ENCODE measurements around the gene TESK2. TPM values are rescaled to one million over a fixed set of nuclear protein-coding genes. Genes with fewer than 3 reads are reported as not detected.

The TESK2 gene
- total RNA-seq, 2 experiments from 2014 or later = 3.3 to 3.5 TPM

DNA sequence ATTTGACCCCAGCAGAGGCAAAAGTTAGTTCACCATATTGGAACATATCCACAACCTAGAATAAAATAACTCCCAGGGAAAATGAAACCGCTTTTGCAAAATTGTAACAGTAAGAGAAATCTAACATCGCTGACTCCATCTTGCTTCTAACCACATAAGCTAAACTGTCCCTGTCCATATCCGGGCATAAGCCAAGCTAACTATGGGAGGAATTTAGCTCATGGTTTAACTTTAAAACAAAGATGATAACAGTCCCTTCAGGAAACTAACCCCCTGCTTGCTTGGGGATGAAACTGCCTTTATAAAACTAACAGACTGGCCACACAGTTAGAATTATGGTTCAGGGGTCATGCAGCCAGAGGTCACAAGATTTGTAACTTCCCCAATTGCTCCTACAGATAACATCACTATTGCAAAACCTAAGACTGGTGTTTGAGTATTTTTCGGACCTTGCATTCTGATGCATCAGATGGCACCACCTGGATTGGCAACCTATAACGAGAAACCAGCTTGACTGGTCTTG is 46.3 kb downstream of the TESK2 start:
- DNase-seq (no peak), ATAC-seq (no peak)
- ChIA-PET CTCF (interaction anchor here (2.3 kb wide), 1 partner anchor 84 kb away, joined by 9 read pairs; no protein-coding TSS in a partner anchor), POLR2A (no interaction called here)
- Mint-ChIP-seq H3K36me3 (ENCODE audit: low read depth) (no peaks in the 10 kb centered on the region), H3K4me1 (ENCODE audit: low read depth) (no peaks in the 10 kb centered on the region), H3K27ac (no peak overlapping the region), H3K4me3 (no peak overlapping the region), H3K27me3 (ENCODE audit: low read depth) (no peaks in the 10 kb centered on the region), H3K9me3 (ENCODE audit: insufficient read depth) (no peaks in the 10 kb centered on the region)

DNA sequence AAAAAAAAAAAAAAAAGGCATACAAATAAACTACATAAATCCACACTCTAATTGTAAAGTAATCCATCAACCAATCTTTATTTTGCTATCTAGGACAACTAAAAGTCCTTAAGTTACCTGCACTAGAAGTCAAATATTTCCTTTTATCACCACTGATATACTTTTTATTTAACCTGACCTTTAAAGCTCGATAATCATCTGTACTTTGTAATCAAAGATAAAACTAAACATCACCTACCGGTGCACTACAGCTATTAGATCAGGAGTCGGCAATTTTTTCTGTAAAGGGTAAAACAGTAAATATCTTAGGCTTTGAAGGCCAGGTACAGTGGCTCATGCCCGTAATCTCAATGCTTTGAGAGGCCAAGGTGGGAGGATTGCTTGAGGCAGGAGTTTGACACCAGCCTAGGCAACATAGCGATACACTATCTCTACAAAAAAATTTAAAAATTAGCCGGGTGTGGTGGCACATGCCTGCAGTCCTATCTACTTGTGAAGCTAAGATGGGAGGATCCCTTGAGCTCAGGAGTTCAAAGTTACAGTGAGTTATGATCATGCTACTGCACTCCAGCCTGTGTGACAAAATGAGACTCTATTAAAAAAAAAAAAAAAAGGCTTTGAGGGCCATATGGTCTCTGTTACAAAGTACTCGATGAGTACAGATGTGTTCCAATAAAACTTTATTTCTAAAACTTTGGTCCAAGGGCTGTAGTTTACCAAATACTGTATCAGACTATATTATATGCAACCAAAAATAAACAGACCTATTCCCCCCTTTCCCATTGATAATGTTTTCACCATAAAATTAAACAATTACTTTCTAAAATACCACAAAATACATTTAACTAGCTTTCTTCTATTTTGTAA is 47.1 kb downstream of the TESK2 start:
- Mint-ChIP-seq H3K36me3 (ENCODE audit: low read depth) (no peaks in the 10 kb centered on the region), H3K27me3 (ENCODE audit: low read depth) (no peaks in the 10 kb centered on the region), H3K9me3 (ENCODE audit: insufficient read depth) (no peaks in the 10 kb centered on the region), H3K4me1 (ENCODE audit: low read depth) (no peaks in the 10 kb centered on the region), H3K4me3 (no peak overlapping the region), H3K27ac (no peak overlapping the region)
- CTCF ChIA-PET = no interaction called here
- ATAC-seq (no peak), DNase-seq (no peak)
- POLR2A ChIA-PET = no interaction called here

DNA sequence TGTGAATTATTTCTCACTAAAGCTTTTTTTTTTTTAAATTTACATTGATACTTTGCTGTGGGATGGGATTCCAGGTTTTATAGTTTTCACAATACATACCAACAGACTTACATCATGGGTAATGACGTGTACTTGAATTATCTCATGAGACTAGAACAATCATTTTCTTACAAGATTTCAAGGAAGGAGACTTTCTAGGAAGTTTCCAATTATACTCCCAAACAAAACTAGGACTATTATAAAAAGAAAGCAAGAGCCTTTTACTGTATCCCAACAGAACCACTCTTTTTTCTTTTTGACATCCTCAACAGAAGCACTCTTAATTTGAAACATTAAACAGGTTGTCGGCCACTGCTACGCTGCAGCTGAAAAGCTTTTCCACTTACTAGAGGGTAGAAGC is 48.7 kb downstream of the TESK2 start:
- no peak for DNase-seq
- CTCF ChIA-PET = no interaction called here
- Mint-ChIP-seq H3K4me1 (ENCODE audit: low read depth) (no peaks in the 10 kb centered on the region), H3K27ac (no peak overlapping the region), H3K9me3 (ENCODE audit: insufficient read depth) (no peaks in the 10 kb centered on the region), H3K36me3 (ENCODE audit: low read depth) (no peaks in the 10 kb centered on the region), H3K4me3 (no peak overlapping the region), H3K27me3 (ENCODE audit: low read depth) (no peaks in the 10 kb centered on the region)
- POLR2A ChIA-PET = no interaction called here
- ATAC-seq = no peak

DNA sequence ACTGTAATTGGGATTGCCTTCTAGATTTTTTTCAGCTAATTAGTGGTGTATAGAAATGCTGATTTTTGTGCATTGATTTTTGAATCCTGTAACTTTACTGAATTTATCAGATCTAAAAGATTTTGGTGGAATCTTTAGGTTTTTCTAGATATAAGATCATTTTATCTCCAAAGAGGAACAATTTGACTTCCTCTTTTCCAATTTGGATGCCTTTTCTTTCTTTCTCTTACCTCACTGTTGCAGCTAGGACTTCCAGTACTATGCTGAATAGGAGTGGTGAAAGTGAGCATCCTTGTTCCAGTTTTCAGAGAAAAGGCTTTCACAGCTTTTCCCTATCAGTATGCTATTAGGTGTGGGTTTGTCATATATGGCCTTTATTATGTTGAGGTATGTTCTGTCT is 53.6 kb downstream of the TESK2 start:
- Mint-ChIP-seq H3K4me1 (ENCODE audit: low read depth) (no peaks in the 10 kb centered on the region), H3K4me3 (no peak overlapping the region), H3K36me3 (ENCODE audit: low read depth) (no peaks in the 10 kb centered on the region), H3K27me3 (ENCODE audit: low read depth) (no peaks in the 10 kb centered on the region), H3K27ac (no peak overlapping the region), H3K9me3 (ENCODE audit: insufficient read depth) (no peaks in the 10 kb centered on the region)
- ChIA-PET POLR2A (no interaction called here), CTCF (no interaction called here)
- DNase-seq = no peak
- ATAC-seq = no peak

DNA sequence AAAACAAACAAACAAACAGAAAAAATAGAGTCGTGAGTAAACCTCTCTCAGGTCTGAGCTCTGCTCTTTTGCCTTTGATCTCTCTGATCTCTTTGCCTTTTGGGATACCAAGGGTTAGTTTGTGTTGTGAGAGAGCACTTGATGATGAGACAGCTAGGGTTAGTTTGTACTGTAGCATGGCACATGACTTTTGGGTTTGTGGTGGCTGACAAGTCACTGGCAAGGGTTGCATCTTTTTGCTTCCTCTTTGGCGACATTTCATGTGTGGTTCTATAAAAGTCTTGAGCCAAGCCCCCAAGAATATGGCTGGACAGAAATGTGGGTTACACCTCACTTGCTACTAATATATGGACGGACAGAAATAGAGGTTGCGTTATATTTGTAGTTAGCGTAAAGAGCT is 60.5 kb downstream of the TESK2 start:
- Mint-ChIP-seq H3K27me3 (ENCODE audit: low read depth) (no peaks in the 10 kb centered on the region), H3K4me1 (ENCODE audit: low read depth) (no peaks in the 10 kb centered on the region), H3K9me3 (ENCODE audit: insufficient read depth) (no peaks in the 10 kb centered on the region), H3K36me3 (ENCODE audit: low read depth) (no peaks in the 10 kb centered on the region), H3K4me3 (no peak overlapping the region), H3K27ac (no peak overlapping the region)
- ChIA-PET CTCF (interaction anchor here (1.3 kb wide), 1 partner anchor 63 kb away, joined by 5 read pairs; no protein-coding TSS in a partner anchor), POLR2A (no interaction called here)
- no peak for DNase-seq
- ATAC-seq = no peak

DNA sequence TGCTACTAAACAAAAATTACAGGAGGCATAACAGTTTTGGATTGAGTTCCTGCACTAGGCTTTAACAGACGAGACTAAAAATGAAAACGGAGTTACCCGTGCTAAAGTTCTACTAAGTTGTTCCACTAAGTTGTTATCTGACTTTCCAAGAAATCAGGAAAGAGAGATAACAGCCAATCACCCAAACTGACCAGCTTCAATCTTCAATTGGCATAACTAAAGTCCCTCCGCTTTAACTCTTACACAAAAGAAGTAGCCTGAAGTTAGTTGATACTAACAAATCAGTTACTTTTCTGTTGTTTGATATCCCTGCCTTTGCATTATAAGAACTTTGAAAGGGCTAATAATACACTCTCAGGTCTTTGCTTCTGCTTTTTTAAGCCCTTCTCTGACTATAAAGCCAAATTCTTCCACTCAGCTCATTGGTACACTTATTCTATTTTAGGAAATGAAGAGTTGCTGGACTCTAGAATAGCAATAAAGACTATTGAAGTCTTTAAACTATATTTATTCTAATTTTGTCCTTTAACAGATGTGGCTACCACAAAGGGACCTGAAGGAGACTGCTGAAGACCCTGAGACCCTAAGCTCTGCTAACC is 61.3 kb downstream of the TESK2 start:
- Mint-ChIP-seq H3K27ac (no peak overlapping the region), H3K36me3 (ENCODE audit: low read depth) (no peaks in the 10 kb centered on the region), H3K27me3 (ENCODE audit: low read depth) (no peaks in the 10 kb centered on the region), H3K9me3 (ENCODE audit: insufficient read depth) (no peaks in the 10 kb centered on the region), H3K4me3 (no peak overlapping the region), H3K4me1 (ENCODE audit: low read depth) (no peaks in the 10 kb centered on the region)
- no peak for ATAC-seq
- no peak for DNase-seq
- ChIA-PET POLR2A (interaction anchor here (0.6 kb wide), 1 partner anchor 22 kb away, joined by 3 read pairs; no protein-coding TSS in a partner anchor), CTCF (interaction anchor here (1.3 kb wide), 1 partner anchor 64 kb away, joined by 5 read pairs; no protein-coding TSS in a partner anchor)

DNA sequence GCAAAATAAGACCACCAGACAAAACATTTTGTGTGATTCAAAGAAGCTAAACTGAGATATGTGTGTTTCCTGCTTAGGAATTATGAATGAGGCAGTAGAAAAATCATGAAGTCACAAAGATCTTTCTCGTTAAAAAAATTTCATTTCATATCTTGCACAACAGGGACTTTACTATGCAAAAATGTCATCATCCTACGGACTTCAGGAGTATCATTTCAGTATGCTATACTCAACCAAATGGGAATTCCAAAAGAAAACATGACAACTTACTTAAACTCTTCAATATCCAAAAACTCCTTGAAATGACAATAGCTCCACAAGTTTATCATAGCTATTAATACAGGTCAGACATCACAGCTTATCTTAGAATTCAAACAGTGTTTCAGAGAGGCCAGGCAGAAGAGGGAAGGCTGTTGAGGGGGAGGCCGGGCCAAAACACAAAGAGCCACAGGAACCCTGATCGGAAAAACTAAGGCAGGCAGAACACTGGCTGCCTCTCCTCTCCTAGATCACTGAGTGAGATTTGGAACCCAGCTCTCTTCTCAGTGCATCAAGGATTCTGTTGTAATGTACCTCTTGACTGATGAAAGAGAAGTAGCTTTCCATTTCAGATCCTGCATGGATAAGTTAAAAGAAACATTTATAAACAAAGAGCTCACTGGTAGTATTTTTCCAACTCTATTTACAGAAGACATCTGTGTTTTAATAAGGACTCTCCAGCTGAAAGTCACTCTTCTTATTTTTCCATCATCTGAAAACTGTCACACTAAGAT is 66.9 kb downstream of the TESK2 start:
- ATAC-seq = no peak
- POLR2A ChIA-PET = no interaction called here

DNA sequence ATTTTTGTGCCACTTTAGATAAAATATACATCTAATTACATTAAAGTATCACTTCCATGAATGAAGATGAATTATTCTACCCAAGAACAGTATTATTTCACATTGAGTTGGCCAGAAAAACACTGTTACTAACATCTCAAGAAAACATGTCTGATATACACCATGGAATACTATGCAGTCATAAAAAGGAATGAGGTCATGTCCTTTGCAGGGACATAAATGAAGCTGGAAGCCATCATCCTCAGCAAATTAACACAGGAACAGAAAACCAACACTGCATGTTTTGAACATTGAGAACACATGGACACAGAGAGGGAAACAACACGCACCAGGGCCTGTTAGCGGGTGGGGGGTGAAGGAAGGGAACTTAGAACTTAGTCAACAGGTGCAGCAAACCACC is 69.0 kb downstream of the TESK2 start:
- CTCF ChIA-PET = no interaction called here
- H3K4me1 Mint-ChIP-seq (ENCODE audit: low read depth) = peaks cover 2% of the 10 kb centered on the region

More for the DNA sequence above, 66.9 kb downstream of the TESK2 start:
- no peaks in the 10 kb centered on the region for H3K4me1 Mint-ChIP-seq (ENCODE audit: low read depth)
- no peak overlapping the region for H3K27ac Mint-ChIP-seq
- H3K36me3 Mint-ChIP-seq (ENCODE audit: low read depth) = peaks cover 3% of the 10 kb centered on the region
- CTCF ChIA-PET = no interaction called here
- no peak for DNase-seq
- H3K9me3 Mint-ChIP-seq (ENCODE audit: insufficient read depth) = no peaks in the 10 kb centered on the region
- H3K27me3 Mint-ChIP-seq (ENCODE audit: low read depth) = no peaks in the 10 kb centered on the region
- H3K4me3 Mint-ChIP-seq = no peak overlapping the region

DNA sequence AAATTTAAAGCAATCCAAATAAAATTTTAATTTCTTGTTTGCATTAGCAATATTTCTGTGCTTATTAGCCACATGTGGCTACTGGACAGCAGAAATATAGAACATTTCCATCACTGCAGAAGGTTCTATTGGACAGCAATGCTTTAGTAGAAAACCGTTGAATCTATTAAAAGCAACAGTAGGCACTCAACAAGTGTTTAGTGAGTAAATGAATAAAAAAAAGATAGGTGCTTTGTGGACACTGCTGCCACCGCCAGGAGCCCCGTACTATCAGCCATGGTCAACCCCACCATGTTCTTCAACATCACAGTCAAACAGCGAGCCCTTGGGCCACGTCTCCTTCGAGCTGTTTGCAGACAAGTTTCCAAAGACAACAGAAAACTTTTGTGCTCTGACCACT is 76.2 kb downstream of the TESK2 start:
- DNase-seq = no peak
- peaks cover 6% of the 10 kb centered on the region for H3K4me1 Mint-ChIP-seq (ENCODE audit: low read depth)
- H3K36me3 Mint-ChIP-seq (ENCODE audit: low read depth) = no peaks in the 10 kb centered on the region
- H3K9me3 Mint-ChIP-seq (ENCODE audit: insufficient read depth) = no peaks in the 10 kb centered on the region
- ATAC-seq = no peak
- POLR2A ChIA-PET = no interaction called here
- CTCF ChIA-PET = no interaction called here
- no peak overlapping the region for H3K4me3 Mint-ChIP-seq
- H3K27me3 Mint-ChIP-seq (ENCODE audit: low read depth) = no peaks in the 10 kb centered on the region
- H3K27ac Mint-ChIP-seq = no peak overlapping the region

More for the DNA sequence above, 69.0 kb downstream of the TESK2 start:
- no peak overlapping the region for H3K4me3 Mint-ChIP-seq
- H3K27me3 Mint-ChIP-seq (ENCODE audit: low read depth) = no peaks in the 10 kb centered on the region
- peaks cover 3% of the 10 kb centered on the region for H3K36me3 Mint-ChIP-seq (ENCODE audit: low read depth)
- POLR2A ChIA-PET = no interaction called here
- no peaks in the 10 kb centered on the region for H3K9me3 Mint-ChIP-seq (ENCODE audit: insufficient read depth)
- ATAC-seq (no peak), DNase-seq (no peak)
- H3K27ac Mint-ChIP-seq = no peak overlapping the region

DNA sequence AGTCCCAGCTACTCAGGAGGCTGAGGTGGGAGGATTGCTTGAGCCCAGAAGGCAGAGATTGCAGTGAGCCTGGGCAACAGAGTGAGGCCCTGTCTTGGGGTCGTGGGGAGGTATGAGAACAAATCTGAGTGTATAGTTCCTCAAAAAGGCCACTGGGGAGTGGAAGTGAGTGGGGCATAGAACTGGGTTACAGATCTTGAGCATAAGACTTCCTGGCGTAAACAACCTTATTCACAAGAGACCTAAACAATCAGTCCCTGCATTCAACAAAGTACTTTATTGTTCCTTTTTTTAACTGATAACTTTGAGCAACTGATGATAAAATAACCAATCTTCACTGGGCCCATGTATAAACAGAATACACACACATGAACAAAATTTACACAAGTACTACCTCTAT is 78.1 kb downstream of the TESK2 start:
- no peak overlapping the region for H3K27ac Mint-ChIP-seq
- POLR2A ChIA-PET = no interaction called here
- no peak overlapping the region for H3K4me3 Mint-ChIP-seq
- no peaks in the 10 kb centered on the region for H3K9me3 Mint-ChIP-seq (ENCODE audit: insufficient read depth)
- CTCF ChIA-PET = no interaction called here
- no peaks in the 10 kb centered on the region for H3K27me3 Mint-ChIP-seq (ENCODE audit: low read depth)
- H3K4me1 Mint-ChIP-seq (ENCODE audit: low read depth) = peaks cover 12% of the 10 kb centered on the region
- DNase-seq (no peak), ATAC-seq (no peak)
- no peaks in the 10 kb centered on the region for H3K36me3 Mint-ChIP-seq (ENCODE audit: low read depth)

DNA sequence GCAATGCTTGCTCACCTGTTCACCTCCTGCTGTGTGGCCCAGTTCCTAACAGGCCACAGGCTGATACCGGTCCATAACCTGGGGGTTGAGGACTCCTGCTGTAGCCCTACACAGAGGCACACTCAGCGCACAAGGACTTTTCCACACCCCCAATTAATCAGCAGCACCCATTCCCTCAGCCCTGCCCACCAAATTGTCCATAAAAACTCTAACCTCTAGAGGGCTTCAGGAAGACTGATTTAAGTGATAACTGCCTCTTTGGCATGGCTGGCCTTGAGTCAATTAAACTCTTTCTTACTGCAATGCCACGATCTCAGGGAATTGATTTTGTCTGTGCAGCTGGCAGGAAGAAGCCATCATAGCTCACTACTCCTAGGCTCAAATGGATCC is 79.5 kb downstream of the TESK2 start:
- ChIA-PET POLR2A (interaction anchor here (0.7 kb wide), 1 partner anchor 16 kb away, joined by 3 read pairs; no protein-coding TSS in a partner anchor), CTCF (interaction anchor here (1.5 kb wide), 1 partner anchor 81 kb away, joined by 3 read pairs; no protein-coding TSS in a partner anchor)
- ATAC-seq = no peak
- Mint-ChIP-seq H3K27ac (no peak overlapping the region), H3K9me3 (ENCODE audit: insufficient read depth) (no peaks in the 10 kb centered on the region), H3K27me3 (ENCODE audit: low read depth) (no peaks in the 10 kb centered on the region), H3K4me3 (no peak overlapping the region), H3K36me3 (ENCODE audit: low read depth) (no peaks in the 10 kb centered on the region), H3K4me1 (ENCODE audit: low read depth) (peaks cover 6% of the 10 kb centered on the region)
- no peak for DNase-seq
